ENCODE data around the gene PRKAG2. TPM values are rescaled to one million over a fixed set of nuclear protein-coding genes. Genes with fewer than 3 reads are reported as not detected.

Gene PRKAG2
- total RNA-seq, 3 donors from 2014 or later: 32.3 to 56.6 (median 34.4) TPM

DNA sequence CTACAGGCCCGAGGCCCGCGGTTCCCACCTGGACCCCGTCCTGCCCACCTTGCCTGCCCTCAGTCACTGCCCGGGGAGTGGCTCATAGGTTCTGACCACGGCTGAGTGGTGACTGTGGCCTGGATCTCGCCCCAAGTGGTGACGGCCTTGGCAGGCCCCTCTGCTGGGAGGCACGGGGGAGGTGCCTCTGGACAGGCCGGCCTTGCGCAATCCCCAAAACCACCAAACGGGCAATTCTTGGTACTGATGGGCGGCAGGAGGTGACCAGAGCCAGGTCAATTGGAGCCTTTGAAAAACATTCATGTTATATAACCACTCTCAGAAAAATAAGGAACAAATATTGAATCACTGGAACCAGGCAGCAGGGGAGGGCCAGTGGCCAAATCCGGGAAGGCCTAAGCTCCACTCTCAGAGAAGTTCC is 83.4 kb downstream of the PRKAG2 start:
- Histone ChIP-seq H3K4me1 (peaks cover 11 to 16% of the 10 kb centered on the region in 2 donors), H3K9me3 (no peaks in the 10 kb centered on the region), H3K36me3 (no peaks in the 10 kb centered on the region), H3K4me3 (no peak overlapping the region), H3K27ac (peak overlapping the region; percentile 51 to 76), H3K27me3 (no peaks in the 10 kb centered on the region)
- TF ChIP-seq POLR2A (IDR thresholded peaks at IDR 0.05): no peak
- TF ChIP-seq CTCF (IDR thresholded peaks at IDR 0.05): no peak
- TF ChIP-seq POLR2AphosphoS5 (IDR thresholded peaks at IDR 0.05): peak in 1 of 3 donors; percentile 15
- intact Hi-C loops (cut with DNase I; ENCODE audit: low total_unique reads): no loop called here
- DNase-seq (ENCODE audit: low spot score in 2 of 2): no peak

- no peak for DNase-seq (ENCODE audit: low spot score in 2 of 2)
- Histone ChIP-seq H3K27ac (no peak overlapping the region), H3K4me3 (no peak overlapping the region), H3K9me3 (no peaks in the 10 kb centered on the region), H3K27me3 (no peaks in the 10 kb centered on the region), H3K4me1 (peaks cover 7 to 11% of the 10 kb centered on the region in 2 donors), H3K36me3 (no peaks in the 10 kb centered on the region)
- TF ChIP-seq POLR2AphosphoS5 (IDR thresholded peaks at IDR 0.05): no peak
- TF ChIP-seq CTCF (IDR thresholded peaks at IDR 0.05): no peak
- TF ChIP-seq POLR2A (IDR thresholded peaks at IDR 0.05): no peak
- intact Hi-C loops (cut with DNase I; ENCODE audit: low total_unique reads): no loop called here
Observed at GRCh38 chr7:151792636-151793035, 84.3 kb downstream of the PRKAG2 start.

- no peak for TF ChIP-seq POLR2A (IDR thresholded peaks at IDR 0.05)
- TF ChIP-seq CTCF (IDR thresholded peaks at IDR 0.05): no peak
- TF ChIP-seq POLR2AphosphoS5 (IDR thresholded peaks at IDR 0.05): no peak
- Histone ChIP-seq H3K36me3 (no peaks in the 10 kb centered on the region), H3K4me3 (no peak overlapping the region), H3K27me3 (no peaks in the 10 kb centered on the region), H3K4me1 (peaks cover 3 to 7% of the 10 kb centered on the region in 2 donors), H3K9me3 (no peaks in the 10 kb centered on the region), H3K27ac (no peak overlapping the region)
- no peak for DNase-seq (ENCODE audit: low spot score in 2 of 2)
- intact Hi-C loops (cut with DNase I; ENCODE audit: low total_unique reads): no loop called here
Observed at GRCh38 chr7:151792086-151792485, 84.8 kb downstream of the PRKAG2 start.

- TF ChIP-seq POLR2A (IDR thresholded peaks at IDR 0.05): no peak
- TF ChIP-seq CTCF (IDR thresholded peaks at IDR 0.05): no peak
- no peak for TF ChIP-seq POLR2AphosphoS5 (IDR thresholded peaks at IDR 0.05)
Observed at GRCh38 chr7:151790830-151791620, 85.9 kb downstream of the PRKAG2 start.

GRCh38 chr7:151790095-151790829 is 86.7 kb downstream of the PRKAG2 start:
- intact Hi-C loops (cut with DNase I; ENCODE audit: low total_unique reads): no loop called here
- DNase-seq (ENCODE audit: low spot score in 2 of 2): no peak
- Histone ChIP-seq H3K4me3 (no peak overlapping the region), H3K9me3 (no peaks in the 10 kb centered on the region), H3K4me1 (peaks cover 3 to 7% of the 10 kb centered on the region in 2 donors), H3K27me3 (no peaks in the 10 kb centered on the region), H3K27ac (no peak overlapping the region), H3K36me3 (no peaks in the 10 kb centered on the region)
- TF ChIP-seq POLR2AphosphoS5 (IDR thresholded peaks at IDR 0.05): no peak
- TF ChIP-seq CTCF (IDR thresholded peaks at IDR 0.05): no peak
- no peak for TF ChIP-seq POLR2A (IDR thresholded peaks at IDR 0.05)

More at GRCh38 chr7:151790830-151791620, 85.9 kb downstream of the PRKAG2 start:
- H3K9me3 ChIP-seq: no peaks in the 10 kb centered on the region
- intact Hi-C loops (cut with DNase I; ENCODE audit: low total_unique reads): no loop called here
- no peaks in the 10 kb centered on the region for H3K36me3 ChIP-seq
- peaks cover 3 to 7% of the 10 kb centered on the region in 2 donors for H3K4me1 ChIP-seq
- H3K27me3 ChIP-seq: no peaks in the 10 kb centered on the region
- DNase-seq (ENCODE audit: low spot score in 2 of 2): no peak
- no peak overlapping the region for H3K4me3 ChIP-seq
- H3K27ac ChIP-seq: no peak overlapping the region

Measured in breast epithelium (tissue), 4 donors.